BLaER1 treated with 17β-estradiol and CSF1 and Interleukin-3, amounts not matched to agents 10 nM and 100 nM (cell line): ENCODE results near the gene LRFN3.

Experiments
- H3K27ac ChIP-seq, 11 experiments: shearing (Covaris generic); formaldehyde crosslinking; 2 replicates each; pipeline ENCODE4 v1.8.1; 2022
- H3K27me3 ChIP-seq, 11 experiments: shearing (Covaris generic); formaldehyde crosslinking; 2 replicates each; pipeline ENCODE4 v1.8.1; 2022
- H3K36me3 ChIP-seq, 11 experiments: shearing (Covaris generic); formaldehyde crosslinking; 2 replicates each; pipeline ENCODE4 v1.8.1; 2022
- H3K4me1 ChIP-seq, 10 experiments: shearing (Covaris generic); formaldehyde crosslinking; 2 replicates each; pipeline ENCODE4 v1.8.1; 2022
- H3K4me2 ChIP-seq, 11 experiments: shearing (Covaris generic); formaldehyde crosslinking; 2 replicates each; pipeline ENCODE4 v1.8.1; 2022
- H3K4me3 ChIP-seq, 10 experiments: shearing (Covaris generic); formaldehyde crosslinking; 2 replicates each; pipeline ENCODE4 v1.8.1; 2022
- H3K9ac ChIP-seq, 11 experiments: shearing (Covaris generic); formaldehyde crosslinking; 2 replicates each; pipeline ENCODE4 v1.8.1; 2022
- H3K9me3 ChIP-seq, 11 experiments: shearing (Covaris generic); formaldehyde crosslinking; replicated peaks in 1 of 11; 2 replicates each; pipeline ENCODE4 v1.8.1; 2022
- H4K20me1 ChIP-seq, 11 experiments: shearing (Covaris generic); formaldehyde crosslinking; 2 replicates each; pipeline ENCODE4 v1.8.1; 2022
- Cebpa-rat ChIP-seq, 11 experiments: shearing (Covaris generic); IDR thresholded peaks; 2 replicates each; pipeline ENCODE4 v1.8.1; 2022

LRFN3 gene

GRCh38 chr19:35902870-35903475, 33.2 kb upstream of the LRFN3 start:
- H3K4me3 ChIP-seq: peak overlapping the region; percentile 43 to 95 (median 86)
- H3K27ac ChIP-seq: peak overlapping the region; percentile 85 to 99 (median 96)
- peaks cover 0 to 48% (median 8%) of the 10 kb centered on the region in 11 experiments; a peak in 18 of 22 replicates for H3K36me3 ChIP-seq
- TF ChIP-seq Cebpa-rat (IDR thresholded peaks at IDR 0.05): no peak
- no peaks in the 10 kb centered on the region for H3K27me3 ChIP-seq
- peak overlapping the region; percentile 89 to 100 (median 99) for H3K4me2 ChIP-seq
- H3K9me3 ChIP-seq: no peaks in the 10 kb centered on the region
- peaks cover 0 to 17% (median 8%) of the 10 kb centered on the region in 11 experiments; a peak in 13 of 22 replicates for H4K20me1 ChIP-seq
- peak overlapping the region; percentile 85 to 92 (median 90) for H3K9ac ChIP-seq
- peaks cover 71 to 87% (median 80%) of the 10 kb centered on the region in 10 experiments for H3K4me1 ChIP-seq

- H3K27ac ChIP-seq: peak overlapping the region; percentile 85 to 99 (median 96)
- peak overlapping the region; percentile 43 to 95 (median 86) for H3K4me3 ChIP-seq
- no peaks in the 10 kb centered on the region for H3K27me3 ChIP-seq
- peak overlapping the region; percentile 89 to 100 (median 99) for H3K4me2 ChIP-seq
- no peak for TF ChIP-seq Cebpa-rat (IDR thresholded peaks at IDR 0.05)
- peaks cover 0 to 41% (median under 1%) of the 10 kb centered on the region in 11 experiments; a peak in 11 of 22 replicates for H3K36me3 ChIP-seq
- peak overlapping the region; percentile 85 to 92 (median 90) for H3K9ac ChIP-seq
- H3K4me1 ChIP-seq: peaks cover 72 to 87% (median 80%) of the 10 kb centered on the region in 10 experiments
- H4K20me1 ChIP-seq: peaks cover 0 to 10% (median under 1%) of the 10 kb centered on the region in 11 experiments; a peak in 11 of 22 replicates
- H3K9me3 ChIP-seq: no peaks in the 10 kb centered on the region
Observed at GRCh38 chr19:35903550-35904179, 32.5 kb upstream of the LRFN3 start.

- Histone ChIP-seq H3K27ac (peak overlapping the region; percentile 44 to 99 (median 96)), H4K20me1 (peaks cover 0 to 4% (median 0%) of the 10 kb centered on the region in 11 experiments; a peak in 1 of 22 replicates), H3K4me1 (peaks cover 77 to 91% (median 86%) of the 10 kb centered on the region in 10 experiments), H3K4me2 (peak overlapping the region; percentile 89 to 100 (median 99)), H3K9ac (peak overlapping the region; percentile 24 to 92 (median 87); a peak in 21 of 22 replicates), H3K27me3 (no peaks in the 10 kb centered on the region), H3K36me3 (peaks cover 0 to 35% (median 0%) of the 10 kb centered on the region in 11 experiments; a peak in 5 of 22 replicates), H3K9me3 (no peaks in the 10 kb centered on the region), H3K4me3 (peak overlapping the region in 8 of 10 experiments; percentile 16 to 95 (median 90); a peak in 13 of 20 replicates)
- 0 out of 22 replicates have a peak, but pooled peaks of 1 of the 11 experiments have one; percentile 15 for TF ChIP-seq Cebpa-rat (IDR thresholded peaks at IDR 0.05)
Observed at GRCh38 chr19:35904311-35905068, 31.7 kb upstream of the LRFN3 start.

GRCh38 chr19:35905178-35905727, 30.9 kb upstream of the LRFN3 start:
- no peak for TF ChIP-seq Cebpa-rat (IDR thresholded peaks at IDR 0.05)
- peak overlapping the region; percentile 89 to 100 (median 99) for H3K4me2 ChIP-seq
- H3K36me3 ChIP-seq: peaks cover 0 to 35% (median 0%) of the 10 kb centered on the region in 11 experiments; a peak in 5 of 22 replicates
- H3K4me1 ChIP-seq: peaks cover 85 to 98% (median 94%) of the 10 kb centered on the region in 10 experiments
- H3K27ac ChIP-seq: peak overlapping the region; percentile 44 to 99 (median 96)
- no peaks in the 10 kb centered on the region for H3K9me3 ChIP-seq
- H3K9ac ChIP-seq: peak overlapping the region; percentile 24 to 92 (median 87); a peak in 21 of 22 replicates
- no peaks in the 10 kb centered on the region for H3K27me3 ChIP-seq
- peaks cover 0 to under 1% (median 0%) of the 10 kb centered on the region in 11 experiments; a peak in 1 of 22 replicates for H4K20me1 ChIP-seq
- peak overlapping the region in 5 of 10 experiments; percentile 6 to 94 (median 87); a peak in 9 of 20 replicates for H3K4me3 ChIP-seq

GRCh38 chr19:35907377-35907745, 28.8 kb upstream of the LRFN3 start:
- H4K20me1 ChIP-seq: no peaks in the 10 kb centered on the region
- peak overlapping the region; percentile 87 to 100 (median 97); a peak in 21 of 22 replicates for H3K4me2 ChIP-seq
- H3K9ac ChIP-seq: peak overlapping the region in 10 of 11 experiments; percentile 23 to 90 (median 86); a peak in 16 of 22 replicates
- H3K9me3 ChIP-seq: no peaks in the 10 kb centered on the region
- H3K27me3 ChIP-seq: no peaks in the 10 kb centered on the region
- H3K36me3 ChIP-seq: peaks cover 0 to 35% (median 0%) of the 10 kb centered on the region in 11 experiments; a peak in 5 of 22 replicates
- peak overlapping the region in 10 of 11 experiments; percentile 95 to 99 (median 98); a peak in 21 of 22 replicates for H3K27ac ChIP-seq
- peaks cover 88 to 99% (median 96%) of the 10 kb centered on the region in 10 experiments for H3K4me1 ChIP-seq
- H3K4me3 ChIP-seq: peak overlapping the region in 6 of 10 experiments; percentile 30 to 94 (median 78); a peak in 11 of 20 replicates
- no peak for TF ChIP-seq Cebpa-rat (IDR thresholded peaks at IDR 0.05)

GRCh38 chr19:35908010-35908441, 28.1 kb upstream of the LRFN3 start, which contains the start of gene TYROBP:
TSS of gene TYROBP (minus strand) at chr19:35908295. CDS start at chr19:35908228, 67 bp downstream.
- H3K4me1 ChIP-seq: peaks cover 81 to 99% (median 92%) of the 10 kb centered on the region in 10 experiments
- peak within 1 kb of the TSS; percentile 87 to 100 (median 97) for H3K4me2 ChIP-seq
- H3K9ac ChIP-seq: peak within 1 kb of the TSS; percentile 35 to 90 (median 86); a peak in 21 of 22 replicates
- no peaks in the 10 kb centered on the region for H4K20me1 ChIP-seq
- peaks cover 0 to 35% (median 0%) of the 10 kb centered on the region in 11 experiments; a peak in 5 of 22 replicates for H3K36me3 ChIP-seq
- H3K27ac ChIP-seq: peak within 1 kb of the TSS; percentile 85 to 99 (median 97)
- no peaks in the 10 kb centered on the region for H3K9me3 ChIP-seq
- H3K27me3 ChIP-seq: no peaks in the 10 kb centered on the region
- peak within 1 kb of the TSS in 7 of 10 experiments; percentile 22 to 94 (median 69); a peak in 12 of 20 replicates for H3K4me3 ChIP-seq
- no peak for TF ChIP-seq Cebpa-rat (IDR thresholded peaks at IDR 0.05)

GRCh38 chr19:35908973-35909683, 27.0 kb upstream of the LRFN3 start:
- H4K20me1 ChIP-seq: no peaks in the 10 kb centered on the region
- H3K27ac ChIP-seq: peak overlapping the region; percentile 85 to 99 (median 97)
- no peaks in the 10 kb centered on the region for H3K27me3 ChIP-seq
- H3K36me3 ChIP-seq: peaks cover 0 to 35% (median 0%) of the 10 kb centered on the region in 11 experiments; a peak in 5 of 22 replicates
- H3K4me2 ChIP-seq: peak overlapping the region; percentile 87 to 100 (median 97)
- peak overlapping the region in 9 of 10 experiments; percentile 29 to 94 (median 46); a peak in 14 of 20 replicates for H3K4me3 ChIP-seq
- peak overlapping the region; percentile 72 to 90 (median 86) for H3K9ac ChIP-seq
- H3K9me3 ChIP-seq: no peaks in the 10 kb centered on the region
- TF ChIP-seq Cebpa-rat (IDR thresholded peaks at IDR 0.05): no peak
- H3K4me1 ChIP-seq: peaks cover 70 to 99% (median 93%) of the 10 kb centered on the region in 10 experiments
